Natural killer cell (primary cell): ENCODE data around the gene KANSL3. TPM values are rescaled to one million over a fixed set of nuclear protein-coding genes. Genes with fewer than 3 reads are reported as not detected.

ENCODE experiments used
- ATAC-seq, 3 donors: fragments of 150-1000 bp in 2 of 3; fragments of 200-7000 bp in 1 of 3; cut with Tn5 transposase; 1 replicate in 1 of 3; 2 replicates in 2 of 3; pipeline ENCODE4 v1.10.0; 2021; ENCODE audit warnings: mild to moderate bottlenecking in 2 of 3, moderate library complexity in 2 of 3
- DNase-seq, 2 donors: peaks; one replicate each; pipeline versions ENCODE4 v3.0.0 to v3.0.0-alpha.2; 2013 to 2021; ENCODE audit warnings: mixed read lengths in 1 of 2
- H3K27ac ChIP-seq: one replicate; pipeline ENCODE4 v1.5.1; 2013; ENCODE audit warnings: mild to moderate bottlenecking, low read length
- H3K27me3 ChIP-seq: one replicate; pipeline ENCODE4 v1.6.1; 2013; ENCODE audit warnings: low read length; ENCODE audit not compliant: control insufficient read depth, insufficient read depth
- H3K36me3 ChIP-seq: one replicate; pipeline ENCODE4 v1.6.1; 2013; ENCODE audit warnings: low read length; ENCODE audit not compliant: control insufficient read depth, insufficient read depth
- H3K4me1 ChIP-seq: one replicate; pipeline ENCODE4 v1.6.1; 2013; ENCODE audit warnings: low read length; ENCODE audit not compliant: control insufficient read depth, insufficient read depth
- H3K4me3 ChIP-seq: one replicate; pipeline ENCODE4 v1.5.1; 2013; ENCODE audit warnings: low read length
- H3K9me3 ChIP-seq: one replicate; pipeline ENCODE4 v1.6.1; 2013; ENCODE audit warnings: low read length; ENCODE audit not compliant: control insufficient read depth, insufficient read depth
- H3K27ac Mint-ChIP-seq, 2 donors: one replicate each; pipeline ENCODE4 v1.8.0; 2022; ENCODE audit warnings: mild to moderate bottlenecking in 2 of 2, mixed read lengths in 2 of 2, moderate library complexity in 1 of 2
- H3K27me3 Mint-ChIP-seq, 2 donors: one replicate each; pipeline ENCODE4 v1.8.0; 2022; ENCODE audit warnings: low read depth in 2 of 2, mixed read lengths in 2 of 2
- H3K36me3 Mint-ChIP-seq: one replicate; pipeline ENCODE4 v1.8.0; 2022; ENCODE audit warnings: mixed read lengths
- H3K4me1 Mint-ChIP-seq, 2 donors: one replicate each; pipeline ENCODE4 v1.8.0; 2022; ENCODE audit warnings: mixed read lengths in 2 of 2
- H3K4me3 Mint-ChIP-seq: one replicate; pipeline ENCODE4 v1.8.0; 2022; ENCODE audit warnings: mild to moderate bottlenecking, moderate library complexity, mixed read lengths
- H3K9me3 Mint-ChIP-seq, 2 donors: one replicate each; pipeline ENCODE4 v1.8.0; 2022; ENCODE audit warnings: mixed read lengths in 2 of 2
- WGBS: methylation state at CpG from one replicate; pipeline ENCODE4 v1.1.7; 2013; ENCODE audit warnings: missing lambda C conversion rate; ENCODE audit not compliant: insufficient coverage; 5-methylcytosine and 5-hydroxymethylcytosine counted together
- intact Hi-C: fragments of 100-400 bp; cut with micrococcal nuclease; formaldehyde crosslinking; loops from one replicate; pipeline ENCODE4 v1.14.2; 2022
- total RNA-seq, 4 donors: library from RNA; stranded (reverse); fragments of 120-200 nt in 1 of 4; gene quantifications; one replicate each; pipeline versions ENCODE4 v1.2.3 to v1.2.4, GENCODE V29; 2013 to 2022
- TF ChIP-seq, protein P1 (sequence below): fragments of 200-600 bp; IDR thresholded peaks from one replicate; pipeline ENCODE4 v1.8.0; 2022; ENCODE audit warnings: antibody characterized with exemption

KANSL3 gene
- total RNA-seq, 3 donors from 2014 or later (not counting 1 experiment from before 2014, with no cell fraction given), result 73.9 to 98.0 (median 83.5) TPM

GRCh38 chr2:96548558-96549465 lies 89.3 kb downstream of the KANSL3 start:
- intact Hi-C loops, result no loop called here
- DNase-seq (no peak), ATAC-seq (no peak)
- Mint-ChIP-seq H3K27ac (no peak overlapping the region), H3K27me3 (no peaks in the 10 kb centered on the region), H3K4me3 (no peak overlapping the region), H3K36me3 (no peaks in the 10 kb centered on the region), H3K4me1 (peaks cover 46 to 55% of the 10 kb centered on the region in 2 donors), H3K9me3 (no peaks in the 10 kb centered on the region)
- TF ChIP-seq, protein P1, sequence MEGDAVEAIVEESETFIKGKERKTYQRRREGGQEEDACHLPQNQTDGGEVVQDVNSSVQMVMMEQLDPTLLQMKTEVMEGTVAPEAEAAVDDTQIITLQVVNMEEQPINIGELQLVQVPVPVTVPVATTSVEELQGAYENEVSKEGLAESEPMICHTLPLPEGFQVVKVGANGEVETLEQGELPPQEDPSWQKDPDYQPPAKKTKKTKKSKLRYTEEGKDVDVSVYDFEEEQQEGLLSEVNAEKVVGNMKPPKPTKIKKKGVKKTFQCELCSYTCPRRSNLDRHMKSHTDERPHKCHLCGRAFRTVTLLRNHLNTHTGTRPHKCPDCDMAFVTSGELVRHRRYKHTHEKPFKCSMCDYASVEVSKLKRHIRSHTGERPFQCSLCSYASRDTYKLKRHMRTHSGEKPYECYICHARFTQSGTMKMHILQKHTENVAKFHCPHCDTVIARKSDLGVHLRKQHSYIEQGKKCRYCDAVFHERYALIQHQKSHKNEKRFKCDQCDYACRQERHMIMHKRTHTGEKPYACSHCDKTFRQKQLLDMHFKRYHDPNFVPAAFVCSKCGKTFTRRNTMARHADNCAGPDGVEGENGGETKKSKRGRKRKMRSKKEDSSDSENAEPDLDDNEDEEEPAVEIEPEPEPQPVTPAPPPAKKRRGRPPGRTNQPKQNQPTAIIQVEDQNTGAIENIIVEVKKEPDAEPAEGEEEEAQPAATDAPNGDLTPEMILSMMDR, result no peak
- Histone ChIP-seq H3K9me3 (no peaks in the 10 kb centered on the region), H3K27me3 (no peaks in the 10 kb centered on the region), H3K36me3 (peaks cover 55% of the 10 kb centered on the region), H3K4me1 (peaks cover 43% of the 10 kb centered on the region), H3K4me3 (no peak overlapping the region), H3K27ac (no peak overlapping the region)
- 97% methylated on average over 23 of the region's 24 CpGs for WGBS

- H3K36me3 ChIP-seq, result peaks cover 53% of the 10 kb centered on the region
- TF ChIP-seq, protein P1, result no peak
- H3K4me3 ChIP-seq, result no peak overlapping the region
- intact Hi-C loops, result no loop called here
- H3K4me3 Mint-ChIP-seq, result peak overlapping the region; percentile 58
- no peaks in the 10 kb centered on the region for H3K9me3 ChIP-seq
- H3K36me3 Mint-ChIP-seq, result no peaks in the 10 kb centered on the region
- no peaks in the 10 kb centered on the region for H3K27me3 ChIP-seq
- DNase-seq, result no peak
- WGBS, result 95% methylated on average over 6 of the region's 6 CpGs
- peaks cover 47% of the 10 kb centered on the region for H3K4me1 ChIP-seq
- no peaks in the 10 kb centered on the region for H3K27me3 Mint-ChIP-seq
- peaks cover 57 to 59% of the 10 kb centered on the region in 2 donors for H3K4me1 Mint-ChIP-seq
- no peak for ATAC-seq
- no peak overlapping the region for H3K27ac ChIP-seq
- peak overlapping the region; percentile 36 to 43 for H3K27ac Mint-ChIP-seq
- H3K9me3 Mint-ChIP-seq, result no peaks in the 10 kb centered on the region
These were observed 90.4 kb downstream of the KANSL3 start for GRCh38 chr2:96547731-96548171.

DNA sequence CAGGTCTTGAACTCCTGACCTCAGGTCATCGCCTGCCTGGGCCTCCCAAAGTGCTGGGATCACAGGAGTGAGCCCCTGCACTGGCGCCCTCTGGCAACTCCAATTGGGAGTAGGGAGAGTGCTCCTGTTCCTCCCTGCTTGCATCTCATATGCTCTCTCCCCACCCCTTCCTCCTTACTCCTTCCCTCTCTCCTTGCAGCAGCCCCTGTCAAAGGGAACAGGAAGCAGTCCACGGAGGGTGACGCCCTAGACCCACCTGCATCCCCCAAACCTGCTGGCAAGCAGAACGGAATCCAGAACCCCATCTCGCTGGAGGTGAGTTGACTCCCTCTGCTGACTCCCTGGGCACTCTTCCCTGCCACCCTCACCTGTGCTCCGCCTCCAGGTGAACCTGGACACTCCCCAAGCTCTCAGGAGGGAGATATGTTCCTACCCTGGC lies 90.9 kb downstream of the KANSL3 start:
- WGBS, result 90% methylated on average over 7 of the region's 7 CpGs

More for the DNA sequence above, 90.9 kb downstream of the KANSL3 start:
- Histone ChIP-seq H3K9me3 (no peaks in the 10 kb centered on the region), H3K27me3 (no peaks in the 10 kb centered on the region), H3K36me3 (peaks cover 52% of the 10 kb centered on the region), H3K4me1 (peaks cover 52% of the 10 kb centered on the region), H3K4me3 (no peak overlapping the region), H3K27ac (no peak overlapping the region)
- ATAC-seq (no peak), DNase-seq (no peak)
- Mint-ChIP-seq H3K27ac (peak overlapping the region; percentile 36 to 43), H3K27me3 (no peaks in the 10 kb centered on the region), H3K36me3 (no peaks in the 10 kb centered on the region), H3K9me3 (no peaks in the 10 kb centered on the region), H3K4me3 (peak overlapping the region; percentile 89), H3K4me1 (peaks cover 59 to 64% of the 10 kb centered on the region in 2 donors)
- TF ChIP-seq, protein P1, result no peak
- intact Hi-C loops, result no loop called here
